ENCODE data around the gene CAPN14.
A peak's percentile ranks its signal among the peaks of the same experiment; 100 is the strongest.

GRCh38 chr2:31233741-31234682, 16.7 kb upstream of the CAPN14 start, which contains the start of gene EHD3:
- TF ChIP-seq, protein P1, sequence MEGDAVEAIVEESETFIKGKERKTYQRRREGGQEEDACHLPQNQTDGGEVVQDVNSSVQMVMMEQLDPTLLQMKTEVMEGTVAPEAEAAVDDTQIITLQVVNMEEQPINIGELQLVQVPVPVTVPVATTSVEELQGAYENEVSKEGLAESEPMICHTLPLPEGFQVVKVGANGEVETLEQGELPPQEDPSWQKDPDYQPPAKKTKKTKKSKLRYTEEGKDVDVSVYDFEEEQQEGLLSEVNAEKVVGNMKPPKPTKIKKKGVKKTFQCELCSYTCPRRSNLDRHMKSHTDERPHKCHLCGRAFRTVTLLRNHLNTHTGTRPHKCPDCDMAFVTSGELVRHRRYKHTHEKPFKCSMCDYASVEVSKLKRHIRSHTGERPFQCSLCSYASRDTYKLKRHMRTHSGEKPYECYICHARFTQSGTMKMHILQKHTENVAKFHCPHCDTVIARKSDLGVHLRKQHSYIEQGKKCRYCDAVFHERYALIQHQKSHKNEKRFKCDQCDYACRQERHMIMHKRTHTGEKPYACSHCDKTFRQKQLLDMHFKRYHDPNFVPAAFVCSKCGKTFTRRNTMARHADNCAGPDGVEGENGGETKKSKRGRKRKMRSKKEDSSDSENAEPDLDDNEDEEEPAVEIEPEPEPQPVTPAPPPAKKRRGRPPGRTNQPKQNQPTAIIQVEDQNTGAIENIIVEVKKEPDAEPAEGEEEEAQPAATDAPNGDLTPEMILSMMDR (IDR thresholded peaks at IDR 0.05), result peak; percentile 54 to 63 (median 56)
- TF ChIP-seq POLR2A (IDR thresholded peaks at IDR 0.05), result peak in 1 of 2 donors; percentile 24

All from uterus (tissue), 2 donors.